Endothelial cell of hepatic sinusoid (primary cell): Measurements from ENCODE around the gene VIPR1.
"Not testable (repeated sequence)": the region's sequence is repeated elsewhere in the genome, so short reads cannot be mapped to it uniquely, and the experiment has no call there.

Experiments used
- in situ Hi-C: cut with HindIII; loops from 2 replicates; pipeline ENCODE4 v1.10.0; 2017; ENCODE audit warnings: low sequenced_read_pairs

The VIPR1 gene

GRCh38 chr3:42562047-42562907 is 59.8 kb downstream of the VIPR1 start:
- in situ Hi-C loops: no loop called here

GRCh38 chr3:42569593-42570142 is 67.2 kb downstream of the VIPR1 start:
- in situ Hi-C loops: no loop called here

GRCh38 chr3:42572278-42572677 is 69.8 kb downstream of the VIPR1 start:
- in situ Hi-C loops: no loop called here

GRCh38 chr3:42575137-42575741 is 72.8 kb downstream of the VIPR1 start:
- in situ Hi-C loops: no loop called here

- in situ Hi-C loops: no loop called here
Measured at GRCh38 chr3:42578054-42578453, 75.6 kb downstream of the VIPR1 start.

- in situ Hi-C loops: not testable (repeated sequence)
Measured at GRCh38 chr3:42579346-42579745, 76.9 kb downstream of the VIPR1 start.

- in situ Hi-C loops: no loop called here
Measured at GRCh38 chr3:42581400-42581708, 78.9 kb downstream of the VIPR1 start.

- in situ Hi-C loops: no loop called here
Measured at GRCh38 chr3:42581709-42582473, 79.4 kb downstream of the VIPR1 start, which contains the start of gene SEC22C. TSS of gene SEC22C (minus strand) at chr3:42581967. CDS start at chr3:42569046, 12,921 bp downstream.

GRCh38 chr3:42582474-42583070 is 80.1 kb downstream of the VIPR1 start:
- in situ Hi-C loops: no loop called here
